IPS-NIHi7 (cell line): ENCODE measurements around the gene USF1.
A peak's percentile ranks its signal among the peaks of the same experiment; 100 is the strongest.
"Not testable (repeated sequence)": the region's sequence is repeated elsewhere in the genome, so short reads cannot be mapped to it uniquely, and the experiment has no call there.

ENCODE experiments used
- DNase-seq: peaks from one replicate; pipeline ENCODE4 v3.0.0; 2012; ENCODE audit warnings: mixed read lengths; ENCODE audit errors: extremely low spot score

USF1 gene

GRCh38 chr1:161079436-161080110 lies 33.8 kb upstream of the USF1 start:
- DNase-seq = no peak

- no peak for DNase-seq
Observed at GRCh38 chr1:161077426-161077825, 31.6 kb upstream of the USF1 start.

DNA sequence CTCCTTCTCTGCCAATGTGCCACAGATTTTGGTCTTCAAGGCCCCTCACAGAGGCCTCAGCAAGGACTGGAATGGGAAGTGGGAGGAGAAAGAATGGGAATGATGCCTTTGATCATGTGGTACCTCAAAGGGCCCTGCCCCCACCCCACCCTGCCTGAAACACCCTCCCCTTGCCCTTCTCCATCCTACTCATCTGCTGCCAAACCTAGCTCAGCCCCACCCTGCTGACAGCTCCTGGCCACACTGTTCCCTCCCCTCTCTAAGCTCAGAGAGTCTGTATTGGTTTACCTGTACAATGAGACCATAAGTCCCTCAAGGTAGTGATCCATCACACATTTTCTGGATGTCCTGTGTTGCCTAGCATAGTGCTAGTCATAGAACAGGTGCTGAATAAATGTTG lies 30.6 kb upstream of the USF1 start:
- no peak for DNase-seq

DNA sequence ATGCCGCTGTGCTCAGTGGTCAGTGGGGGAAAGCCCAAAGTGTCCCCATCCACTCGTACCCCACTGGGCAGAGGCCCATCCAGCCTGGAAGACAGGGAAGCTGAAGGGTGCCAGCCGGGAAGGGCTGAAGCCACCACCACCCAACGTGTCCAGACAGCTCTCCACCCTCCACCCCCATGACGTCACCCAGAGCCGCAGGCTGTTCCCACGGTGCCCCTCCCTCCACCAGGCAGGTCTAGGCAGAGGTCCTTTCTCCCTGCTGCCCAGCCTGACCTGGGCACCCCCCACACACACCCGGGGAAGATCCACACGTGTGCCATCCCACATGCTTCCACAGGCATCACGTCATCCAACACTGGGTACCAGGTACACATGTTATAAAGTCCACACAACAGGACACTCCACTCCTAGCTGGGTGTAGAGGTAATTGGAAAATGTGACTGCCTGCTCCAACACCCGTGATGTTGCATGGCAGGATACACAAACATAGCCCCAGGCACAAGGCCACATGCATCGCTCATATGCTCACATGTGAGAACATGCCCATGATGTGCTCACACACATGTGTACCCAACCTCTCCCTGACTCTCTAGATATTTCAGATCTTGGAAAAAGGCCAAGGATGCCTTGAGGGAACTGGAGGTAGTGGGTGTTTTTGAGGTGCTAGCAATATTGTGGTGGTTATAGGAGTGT lies 29.0 kb upstream of the USF1 start:
- DNase-seq = no peak

GRCh38 chr1:161073474-161074121 lies 27.8 kb upstream of the USF1 start:
- no peak for DNase-seq

GRCh38 chr1:161072751-161073449 lies 27.1 kb upstream of the USF1 start:
- no peak for DNase-seq

DNA sequence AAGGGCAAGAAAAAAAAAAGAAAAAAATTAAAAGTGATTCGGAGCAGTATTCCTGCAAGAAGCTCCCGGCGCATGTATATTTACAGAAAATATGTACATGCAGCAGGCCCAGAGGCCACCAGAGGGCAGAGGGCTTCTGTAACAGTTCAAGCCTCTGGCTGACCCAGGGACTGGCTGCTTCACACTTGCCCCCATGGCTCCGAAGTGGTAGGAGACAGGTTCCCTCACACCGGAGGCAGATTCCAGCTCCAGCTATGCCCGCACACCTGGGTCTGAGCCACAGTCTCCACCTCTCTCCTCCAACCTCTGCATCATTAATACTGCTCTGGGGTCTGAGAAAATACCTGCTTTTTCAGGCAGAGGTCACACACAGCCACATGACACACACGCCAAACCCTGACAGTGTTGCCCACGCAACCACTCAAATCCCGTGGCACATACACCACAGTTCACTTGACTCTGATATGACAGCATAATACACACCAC lies 26.2 kb upstream of the USF1 start:
- peak; percentile 86 for DNase-seq

DNA sequence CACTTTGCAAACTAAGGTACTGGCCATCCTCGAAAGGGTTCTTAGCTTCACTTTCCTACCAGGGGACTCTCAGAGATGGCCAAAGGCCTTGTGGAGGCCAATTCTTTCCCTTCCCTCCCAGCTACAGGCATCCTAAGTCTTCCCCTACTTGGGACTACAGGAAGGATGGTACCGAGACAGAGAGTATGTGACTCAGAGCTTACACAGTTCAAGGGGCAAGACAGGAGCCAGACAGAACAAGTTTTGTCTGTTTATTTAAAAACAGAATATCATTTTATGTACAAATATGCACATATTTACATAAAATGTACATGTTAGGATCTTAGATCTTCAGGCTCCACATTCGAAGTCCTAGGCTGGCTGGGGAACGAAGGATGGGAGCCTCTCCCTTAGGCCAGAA lies 25.0 kb upstream of the USF1 start:
- no peak for DNase-seq

GRCh38 chr1:161069731-161070270 lies 24.0 kb upstream of the USF1 start, which contains the start of gene ARHGAP30:
ARHGAP30 (minus strand) TSS chr1:161069891; CDS start chr1:161069624, 267 bp downstream.
- DNase-seq = no peak

GRCh38 chr1:161069241-161069640 lies 23.5 kb upstream of the USF1 start:
- no peak for DNase-seq

GRCh38 chr1:161068306-161069234 lies 22.8 kb upstream of the USF1 start:
- peak; percentile 42 for DNase-seq

GRCh38 chr1:161066694-161067093 lies 20.9 kb upstream of the USF1 start:
- DNase-seq = no peak

DNA sequence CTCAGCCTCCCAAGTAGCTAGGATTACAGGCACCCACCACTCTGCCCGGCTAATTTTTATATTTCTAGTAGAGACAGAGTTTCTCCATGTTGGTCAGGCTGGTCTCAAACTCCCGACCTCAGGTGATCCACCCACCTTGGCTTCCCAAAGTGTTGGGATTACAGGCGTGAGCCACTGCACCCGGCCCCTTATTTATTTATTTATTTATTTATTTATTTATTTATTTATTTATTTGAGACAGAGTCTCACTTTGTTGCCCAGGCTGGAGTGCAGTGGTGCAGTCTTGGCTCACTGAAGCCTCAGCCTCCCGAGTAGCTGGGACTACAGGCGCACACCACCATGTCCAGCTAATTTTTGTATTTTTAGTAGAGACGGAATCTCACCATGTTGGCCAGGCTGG lies 19.9 kb upstream of the USF1 start:
- not testable (repeated sequence) for DNase-seq

- not testable (repeated sequence) for DNase-seq
Observed at GRCh38 chr1:161063936-161064335, 18.2 kb upstream of the USF1 start.

DNA sequence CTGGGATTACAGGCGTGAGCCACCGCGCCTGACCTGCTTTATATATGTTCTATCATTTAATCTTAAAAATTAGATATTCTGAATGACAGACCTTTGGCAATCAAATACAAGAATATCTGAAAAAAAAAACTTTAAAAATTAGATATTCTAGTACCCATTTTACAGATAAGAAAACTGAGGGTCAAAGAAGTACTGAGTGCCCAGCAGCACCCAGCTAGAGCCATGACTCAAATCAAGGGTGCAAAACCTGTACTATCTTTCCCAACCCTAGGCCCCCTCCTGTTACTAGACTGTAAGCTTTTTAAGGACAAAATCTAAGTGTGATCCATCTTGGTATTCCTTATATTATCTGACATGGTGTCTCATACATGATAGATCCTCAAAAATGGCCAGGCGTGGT lies 15.6 kb upstream of the USF1 start:
- DNase-seq = no peak

GRCh38 chr1:161059293-161059692 lies 13.5 kb upstream of the USF1 start:
- DNase-seq = no peak

- DNase-seq = no peak
Observed at GRCh38 chr1:161054805-161055204, 9.0 kb upstream of the USF1 start.

DNA sequence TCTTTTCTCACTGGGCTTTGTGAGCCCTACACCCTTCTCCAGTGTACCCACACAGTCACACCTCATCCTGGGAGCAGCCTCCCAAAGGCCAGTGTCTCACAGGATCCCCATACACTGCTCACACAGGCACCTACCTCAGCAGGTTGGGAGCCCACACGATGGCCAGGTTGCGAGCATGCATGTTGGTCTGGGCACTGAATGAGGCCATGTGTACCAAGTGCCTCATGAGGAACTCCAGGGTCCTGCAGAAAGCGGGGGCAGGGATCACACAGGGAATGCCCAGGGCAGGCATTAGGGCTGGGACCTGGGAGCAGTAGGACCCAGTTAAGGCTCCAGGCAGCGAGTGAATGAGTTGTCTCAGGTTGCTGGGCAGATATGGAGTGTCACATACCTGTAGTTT lies 8.5 kb upstream of the USF1 start:
- no peak for DNase-seq

DNA sequence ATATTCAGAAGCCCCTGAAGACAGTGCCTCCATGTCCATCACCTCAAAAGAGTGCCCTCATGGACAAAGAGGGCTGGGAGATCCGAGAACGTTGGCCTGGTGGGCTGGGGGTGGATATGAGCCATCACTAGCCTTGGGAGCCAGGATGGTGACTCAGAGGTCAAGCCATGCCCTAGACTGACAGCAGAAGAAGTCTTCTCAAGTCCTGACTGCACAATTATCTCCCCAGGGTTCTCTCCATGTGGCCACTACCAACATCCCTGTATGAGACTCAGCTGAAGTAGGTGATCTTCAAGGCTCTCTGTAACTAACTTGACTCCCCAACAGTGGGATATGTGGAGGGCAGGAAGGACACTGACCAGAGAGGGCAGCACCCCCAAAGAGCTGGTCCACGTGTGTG lies 7.1 kb upstream of the USF1 start:
- no peak for DNase-seq

GRCh38 chr1:161051219-161051618 lies 5.4 kb upstream of the USF1 start:
- no peak for DNase-seq
